Chondrocyte (in vitro differentiated cells): Measurements from ENCODE around the gene A2M. TPM values are rescaled to one million over a fixed set of nuclear protein-coding genes. Genes with fewer than 3 reads are reported as not detected.

Experiments used
- DNase-seq: peaks from one replicate; pipeline ENCODE4 v3.0.0; 2021; ENCODE audit warnings: mixed read lengths, low spot score
- H3K27ac Mint-ChIP-seq: one replicate; pipeline ENCODE4 v1.8.0; 2021; ENCODE audit warnings: mild to moderate bottlenecking, moderate library complexity, mixed read lengths; ENCODE audit not compliant: unreplicated experiment
- H3K27me3 Mint-ChIP-seq: 2 replicates; pipeline ENCODE4 v1.8.0; 2021; ENCODE audit warnings: low read depth, mixed read lengths
- H3K36me3 Mint-ChIP-seq: 2 replicates; pipeline ENCODE4 v1.8.0; 2021; ENCODE audit warnings: low read depth, mixed read lengths
- H3K4me1 Mint-ChIP-seq: 2 replicates; pipeline ENCODE4 v1.8.0; 2021; ENCODE audit warnings: low read depth, mild to moderate bottlenecking, mixed read lengths
- H3K4me3 Mint-ChIP-seq: one replicate; pipeline ENCODE4 v1.8.0; 2021; ENCODE audit warnings: mild to moderate bottlenecking, moderate library complexity, mixed read lengths; ENCODE audit not compliant: unreplicated experiment
- H3K9me3 Mint-ChIP-seq: 2 replicates; pipeline ENCODE4 v1.8.0; 2021; ENCODE audit warnings: low read depth, mixed read lengths
- CTCF ChIP-seq: fragments of 200-600 bp; sonication (generic); IDR thresholded peaks from 2 replicates; pipeline ENCODE4 v1.5.0; 2021; ENCODE audit warnings: antibody characterized with exemption, mild to moderate bottlenecking, moderate library complexity
- total RNA-seq: library from RNA; stranded (reverse); gene quantifications from 3 replicates; pipeline ENCODE4 v1.2.1, GENCODE V29; 2021

The A2M gene
- total RNA-seq, 1 donor from 2014 or later = 40.8 TPM

GRCh38 chr12:9107542-9107873 lies 8.2 kb downstream of the A2M start:
- H3K4me3 Mint-ChIP-seq = no peak overlapping the region
- no peaks in the 10 kb centered on the region for H3K36me3 Mint-ChIP-seq
- no peaks in the 10 kb centered on the region for H3K27me3 Mint-ChIP-seq
- no peak for TF ChIP-seq CTCF
- no peak overlapping the region for H3K27ac Mint-ChIP-seq
- H3K9me3 Mint-ChIP-seq = no peaks in the 10 kb centered on the region
- no peaks in the 10 kb centered on the region for H3K4me1 Mint-ChIP-seq
- no peak for DNase-seq

GRCh38 chr12:9106610-9107541 lies 8.8 kb downstream of the A2M start:
- no peak overlapping the region for H3K27ac Mint-ChIP-seq
- no peak for DNase-seq
- no peak overlapping the region for H3K4me3 Mint-ChIP-seq
- H3K4me1 Mint-ChIP-seq = no peaks in the 10 kb centered on the region
- H3K27me3 Mint-ChIP-seq = no peaks in the 10 kb centered on the region
- no peak for TF ChIP-seq CTCF
- H3K9me3 Mint-ChIP-seq = no peaks in the 10 kb centered on the region
- H3K36me3 Mint-ChIP-seq = no peaks in the 10 kb centered on the region

- no peaks in the 10 kb centered on the region for H3K4me1 Mint-ChIP-seq
- H3K9me3 Mint-ChIP-seq = no peaks in the 10 kb centered on the region
- no peaks in the 10 kb centered on the region for H3K27me3 Mint-ChIP-seq
- DNase-seq = no peak
- no peak for TF ChIP-seq CTCF
- no peaks in the 10 kb centered on the region for H3K36me3 Mint-ChIP-seq
- no peak overlapping the region for H3K4me3 Mint-ChIP-seq
- H3K27ac Mint-ChIP-seq = no peak overlapping the region
These were observed 9.7 kb downstream of the A2M start for GRCh38 chr12:9106067-9106466.

GRCh38 chr12:9104767-9105423 lies 10.8 kb downstream of the A2M start:
- no peak for DNase-seq
- Mint-ChIP-seq H3K4me1 (no peaks in the 10 kb centered on the region), H3K36me3 (no peaks in the 10 kb centered on the region), H3K4me3 (no peak overlapping the region), H3K9me3 (no peaks in the 10 kb centered on the region), H3K27ac (no peak overlapping the region), H3K27me3 (no peaks in the 10 kb centered on the region)
- no peak for TF ChIP-seq CTCF

- H3K9me3 Mint-ChIP-seq = no peaks in the 10 kb centered on the region
- H3K36me3 Mint-ChIP-seq = no peaks in the 10 kb centered on the region
These were observed 11.6 kb downstream of the A2M start for GRCh38 chr12:9104087-9104486.

More at GRCh38 chr12:9104087-9104486, 11.6 kb downstream of the A2M start:
- Mint-ChIP-seq H3K4me1 (no peaks in the 10 kb centered on the region), H3K27me3 (no peaks in the 10 kb centered on the region), H3K4me3 (no peak overlapping the region), H3K27ac (no peak overlapping the region)
- no peak for DNase-seq
- no peak for TF ChIP-seq CTCF
